GM19025 (cell line): ENCODE data around the gene GIGYF2.
A peak's percentile ranks its signal among the peaks of the same experiment; 100 is the strongest.

Experiments
- ATAC-seq: cut with Tn5 transposase; IDR thresholded peaks from one replicate; pipeline ENCODE4 v1.9.1; 2021; ENCODE audit warnings: mild to moderate bottlenecking, low read depth, moderate library complexity; ENCODE audit not compliant: unreplicated experiment

Gene GIGYF2

GRCh38 chr2:232748038-232748437 lies 50.9 kb downstream of the GIGYF2 start:
- no peak for ATAC-seq

GRCh38 chr2:232749331-232749730 lies 52.2 kb downstream of the GIGYF2 start:
- ATAC-seq: no peak

GRCh38 chr2:232750135-232750671 lies 53.1 kb downstream of the GIGYF2 start:
- ATAC-seq: no peak

GRCh38 chr2:232757905-232758304 lies 60.8 kb downstream of the GIGYF2 start:
- ATAC-seq: no peak

GRCh38 chr2:232761301-232761907 lies 64.3 kb downstream of the GIGYF2 start:
- ATAC-seq: no peak

- ATAC-seq: no peak
Measured at GRCh38 chr2:232767866-232768265, 70.7 kb downstream of the GIGYF2 start.

GRCh38 chr2:232770207-232770606 lies 73.1 kb downstream of the GIGYF2 start:
- ATAC-seq: no peak

GRCh38 chr2:232771870-232772269 lies 74.7 kb downstream of the GIGYF2 start:
- ATAC-seq: no peak

- no peak for ATAC-seq
Measured at GRCh38 chr2:232772531-232772930, 75.4 kb downstream of the GIGYF2 start.

DNA sequence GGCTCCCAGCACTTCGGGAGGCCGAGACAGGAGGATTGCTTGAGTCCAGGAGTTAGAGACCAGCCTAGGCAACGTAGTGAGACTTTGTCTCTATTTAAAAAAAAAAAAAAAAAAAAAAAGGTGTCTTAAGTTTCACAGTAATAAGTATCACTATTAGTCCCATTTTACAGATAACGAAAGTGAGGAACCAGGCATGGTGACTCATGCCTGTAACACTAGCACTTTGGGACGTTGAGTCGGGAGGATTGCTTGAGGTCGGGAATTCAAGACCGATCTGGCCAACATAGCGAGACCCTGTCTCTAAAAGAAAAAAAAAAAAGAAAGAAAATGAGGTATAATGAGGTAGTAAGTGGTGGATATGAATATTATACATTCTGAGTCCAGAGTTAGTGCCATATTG lies 76.7 kb downstream of the GIGYF2 start:
- no peak for ATAC-seq

DNA sequence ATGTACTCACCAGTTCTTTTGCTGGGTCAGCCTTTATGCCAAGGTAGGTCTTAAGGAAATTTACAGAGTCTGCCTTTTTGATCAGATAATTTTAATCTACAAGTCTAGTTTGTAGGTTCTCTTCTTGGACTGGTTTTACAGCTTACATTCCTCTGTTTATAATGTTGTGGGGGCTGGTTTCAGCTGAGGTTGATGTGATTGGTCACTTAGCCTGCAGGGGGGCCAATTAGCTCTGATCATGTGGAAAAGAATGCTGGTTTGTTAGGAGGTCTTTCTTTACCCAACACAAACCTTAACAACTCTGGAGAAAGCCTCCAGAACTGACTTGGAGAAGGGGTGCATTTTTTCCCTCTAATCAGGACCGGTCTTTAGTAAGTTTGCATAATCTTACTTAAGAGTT lies 79.3 kb downstream of the GIGYF2 start, which contains the start of gene KCNJ13:
Gene KCNJ13, minus strand, starts transcription at position 131 of the 400 bp plus-strand sequence. CDS start 5,203 bp downstream, outside the sequence.
- no peak for ATAC-seq

DNA sequence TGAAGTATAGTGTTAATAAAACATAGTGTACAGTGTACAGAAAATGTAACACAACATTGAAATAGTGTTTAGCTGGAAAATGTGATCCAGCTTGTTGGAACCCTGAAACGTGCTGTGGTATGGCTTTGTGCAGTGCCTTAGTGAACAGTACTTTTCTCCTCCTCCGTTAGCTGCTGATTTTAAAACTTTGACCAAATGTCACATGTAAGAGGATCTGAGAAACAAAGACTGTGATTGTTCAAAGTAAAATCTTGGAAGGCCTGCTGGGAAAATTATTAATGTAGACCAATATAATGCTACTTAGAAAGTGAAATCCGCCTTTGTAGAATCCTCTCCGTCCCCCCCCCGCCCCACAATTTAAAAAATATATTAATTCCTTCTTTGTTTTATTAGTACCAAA lies 80.1 kb downstream of the GIGYF2 start:
- ATAC-seq: no peak

DNA sequence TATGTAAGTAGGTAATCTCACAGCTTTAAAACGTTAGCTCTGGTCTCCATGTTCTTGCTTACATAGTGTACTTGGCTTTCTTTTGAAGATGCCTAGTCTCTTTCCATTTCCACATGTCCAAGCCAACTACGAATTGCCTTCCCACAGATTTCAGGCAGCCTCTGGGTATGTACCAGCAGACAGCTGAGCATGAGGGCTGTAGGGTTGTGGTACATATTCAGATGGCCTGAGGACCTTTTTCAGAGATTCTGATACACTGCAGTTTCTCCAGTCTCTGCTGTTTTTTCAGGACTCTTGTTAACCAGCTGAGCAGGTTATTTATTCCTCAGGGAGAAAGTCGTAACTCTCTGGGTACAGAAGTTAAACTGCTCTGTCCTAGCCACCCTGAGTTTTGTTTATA lies 82.3 kb downstream of the GIGYF2 start:
- ATAC-seq: no peak

GRCh38 chr2:232779934-232780333 lies 82.8 kb downstream of the GIGYF2 start:
- ATAC-seq: no peak

DNA sequence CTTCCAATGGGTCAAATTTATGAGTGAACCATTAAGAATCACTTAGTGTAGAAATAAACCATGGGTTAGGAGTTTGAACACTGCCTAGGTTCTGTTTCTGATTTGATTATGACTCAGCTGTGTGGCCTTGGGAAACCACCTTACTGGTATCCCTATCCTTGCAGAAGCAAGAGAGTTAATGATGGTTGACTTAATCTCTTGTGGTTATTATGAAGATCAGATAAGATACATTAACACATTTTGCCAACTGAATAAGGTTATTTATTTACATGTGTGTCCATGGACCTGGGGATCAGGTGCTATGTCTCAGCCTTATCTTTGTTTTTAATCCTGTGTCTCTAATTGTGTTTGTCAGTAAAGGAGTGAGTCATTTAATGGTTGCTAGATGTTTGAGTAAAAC lies 84.6 kb downstream of the GIGYF2 start:
- peak; percentile 97 for ATAC-seq

- ATAC-seq: no peak
Measured at GRCh38 chr2:232783278-232783677, 86.1 kb downstream of the GIGYF2 start.

DNA sequence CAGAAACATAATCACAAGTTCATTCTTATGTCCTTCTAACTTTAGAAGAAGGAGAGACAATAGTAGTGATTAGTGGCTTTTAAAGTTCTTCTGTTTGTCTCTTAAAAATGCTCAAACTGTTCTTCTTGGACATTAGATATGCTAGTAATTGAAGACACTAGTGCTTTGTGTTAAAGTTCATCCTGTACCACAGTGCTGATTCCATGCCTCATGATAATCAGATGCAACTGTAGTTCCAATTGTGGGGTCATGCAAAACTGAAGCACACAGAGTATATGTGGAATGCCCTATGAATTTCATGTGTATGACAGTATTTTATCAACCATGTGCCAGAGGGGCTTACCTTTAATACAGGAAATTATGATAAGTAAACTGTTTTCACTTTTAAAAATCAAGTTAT lies 90.7 kb downstream of the GIGYF2 start:
- ATAC-seq: no peak

DNA sequence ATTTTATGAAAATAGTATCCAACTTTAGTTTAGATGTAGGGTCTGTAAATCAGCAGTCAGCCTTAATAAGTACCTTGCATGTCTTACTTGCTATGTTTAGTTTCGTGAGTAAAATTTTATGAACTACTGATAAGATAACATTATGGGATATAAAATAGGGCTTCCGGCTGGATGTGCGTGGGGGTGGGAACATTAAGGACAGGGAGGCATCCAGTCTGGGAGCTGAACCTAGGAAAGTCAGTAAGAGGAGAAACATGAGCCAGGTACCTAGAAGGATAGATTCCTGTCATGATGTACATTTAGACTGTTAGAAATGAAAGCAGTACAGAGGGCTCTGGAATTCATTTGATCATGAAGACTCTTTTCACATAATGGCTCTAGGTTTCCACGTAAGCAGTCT lies 92.0 kb downstream of the GIGYF2 start:
- no peak for ATAC-seq

GRCh38 chr2:232791518-232791917 lies 94.4 kb downstream of the GIGYF2 start:
- ATAC-seq: no peak

- no peak for ATAC-seq
Measured at GRCh38 chr2:232793271-232793670, 96.1 kb downstream of the GIGYF2 start.

- no peak for ATAC-seq
Measured at GRCh38 chr2:232794981-232795380, 97.8 kb downstream of the GIGYF2 start.

DNA sequence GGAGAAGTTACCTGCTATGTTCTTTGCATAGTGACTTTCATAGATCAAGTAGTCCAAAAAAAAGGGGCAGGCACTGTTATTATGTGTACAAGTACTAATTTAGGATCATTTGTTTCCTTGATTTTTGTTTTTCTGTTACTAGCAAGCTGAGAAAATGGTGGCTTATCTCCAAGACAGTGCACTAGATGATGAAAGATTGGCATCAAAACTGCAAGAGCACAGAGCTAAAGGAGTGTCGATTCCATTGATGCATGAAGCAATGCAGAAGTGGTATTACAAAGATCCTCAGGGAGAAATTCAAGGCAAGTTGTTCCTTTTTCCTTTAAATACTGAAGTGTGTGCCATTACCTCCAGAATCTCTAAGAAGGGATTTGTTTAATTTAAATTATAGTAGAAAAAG lies 98.8 kb downstream of the GIGYF2 start:
- ATAC-seq: no peak

- no peak for ATAC-seq
Measured at GRCh38 chr2:232798187-232798586, 101.1 kb downstream of the GIGYF2 start.
